HG02852 (cell line): ENCODE results near the gene ZBTB16.

Experiments
- ATAC-seq: cut with Tn5 transposase; IDR thresholded peaks from one replicate; pipeline ENCODE4 v1.9.1; 2021; ENCODE audit warnings: mild to moderate bottlenecking, moderate library complexity; ENCODE audit not compliant: unreplicated experiment

Gene ZBTB16

DNA sequence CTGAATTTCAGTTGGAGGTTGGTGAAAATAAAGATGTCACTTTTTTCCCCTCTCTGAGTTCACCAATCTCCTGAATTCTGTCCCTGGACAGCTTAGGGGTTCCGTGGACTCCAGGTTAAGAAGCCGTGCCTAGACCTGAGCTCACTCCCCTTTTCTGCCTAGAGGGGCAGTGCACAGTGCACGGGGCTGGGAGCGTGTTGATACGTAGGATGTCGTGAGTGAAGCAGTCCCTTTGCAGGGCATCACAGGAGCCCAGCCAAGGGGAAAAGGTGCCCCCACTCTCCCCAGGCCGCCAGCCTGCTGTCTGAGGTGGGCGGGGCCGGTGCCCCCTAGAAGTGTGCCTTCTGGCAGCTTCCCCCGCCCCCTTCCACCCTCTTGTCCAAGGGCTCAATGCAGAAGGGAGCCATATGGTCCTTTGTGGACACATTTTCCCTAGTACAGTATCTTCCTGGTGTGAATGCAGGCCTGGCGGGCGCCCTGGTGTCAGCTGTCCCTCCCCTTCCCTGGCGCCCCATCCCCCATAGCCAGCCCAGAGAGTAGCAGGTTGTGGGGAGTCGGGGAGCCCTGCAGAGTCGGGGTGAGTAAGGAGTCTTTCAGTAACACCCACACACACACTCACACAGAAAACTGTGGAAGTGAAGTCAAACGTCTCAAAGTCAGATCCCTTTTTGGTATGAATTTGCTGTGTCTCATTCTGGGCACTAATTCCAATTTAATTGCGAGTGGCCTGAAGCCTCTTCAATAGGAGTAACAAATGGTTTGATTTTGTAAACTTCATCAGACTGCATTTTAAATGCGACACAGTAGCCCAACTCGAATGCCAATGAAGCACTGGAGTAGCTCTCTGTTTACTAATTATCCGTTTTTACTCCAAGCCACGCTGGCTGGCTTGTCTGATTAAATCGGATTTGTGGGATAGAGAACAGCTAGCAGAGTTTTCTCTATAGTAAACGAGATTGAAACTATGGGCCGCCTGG is 169.2 kb downstream of the ZBTB16 start:
- no peak for ATAC-seq

GRCh38 chr11:114230031-114230704 is 170.7 kb downstream of the ZBTB16 start:
- ATAC-seq, result no peak

DNA sequence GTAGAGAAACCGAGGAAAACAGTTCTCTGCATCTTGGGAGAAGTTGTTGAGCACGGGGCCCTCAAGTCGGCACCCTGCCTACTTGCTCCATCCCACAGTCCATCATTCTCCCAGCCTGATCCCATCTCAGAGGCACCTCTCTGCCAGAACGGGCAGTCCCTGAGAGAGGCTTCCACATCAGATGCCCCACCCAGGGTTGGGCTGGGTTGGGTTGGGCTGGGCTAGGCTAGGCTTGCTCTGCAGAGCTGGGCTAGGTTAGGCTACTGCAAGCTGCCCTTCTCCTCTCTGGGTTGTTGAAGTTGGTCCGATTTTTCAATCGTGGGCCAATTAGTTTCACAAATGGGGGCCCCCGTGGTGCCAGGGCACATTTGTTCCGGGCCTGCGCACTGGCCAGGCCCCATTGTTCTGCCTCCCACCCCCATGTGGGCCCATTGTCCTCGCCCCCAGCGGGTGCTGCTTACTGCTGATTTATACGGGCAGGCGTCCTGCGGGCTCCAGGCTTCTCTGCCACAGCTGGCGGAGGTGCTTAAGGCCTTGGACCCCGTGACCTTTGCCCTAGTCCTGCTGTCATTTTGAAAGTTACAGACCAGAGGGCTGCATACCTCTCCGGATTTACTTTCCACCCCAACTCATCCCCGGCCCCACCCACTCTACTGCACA is 173.0 kb downstream of the ZBTB16 start:
- ATAC-seq, result no peak

- no peak for ATAC-seq
Observed at GRCh38 chr11:114233755-114234154, 174.2 kb downstream of the ZBTB16 start.

- no peak for ATAC-seq
Observed at GRCh38 chr11:114236829-114237228, 177.3 kb downstream of the ZBTB16 start.

GRCh38 chr11:114237321-114238280 is 178.1 kb downstream of the ZBTB16 start:
- no peak for ATAC-seq

- no peak for ATAC-seq
Observed at GRCh38 chr11:114239753-114240161, 180.2 kb downstream of the ZBTB16 start.

- no peak for ATAC-seq
Observed at GRCh38 chr11:114242032-114242431, 182.5 kb downstream of the ZBTB16 start.

DNA sequence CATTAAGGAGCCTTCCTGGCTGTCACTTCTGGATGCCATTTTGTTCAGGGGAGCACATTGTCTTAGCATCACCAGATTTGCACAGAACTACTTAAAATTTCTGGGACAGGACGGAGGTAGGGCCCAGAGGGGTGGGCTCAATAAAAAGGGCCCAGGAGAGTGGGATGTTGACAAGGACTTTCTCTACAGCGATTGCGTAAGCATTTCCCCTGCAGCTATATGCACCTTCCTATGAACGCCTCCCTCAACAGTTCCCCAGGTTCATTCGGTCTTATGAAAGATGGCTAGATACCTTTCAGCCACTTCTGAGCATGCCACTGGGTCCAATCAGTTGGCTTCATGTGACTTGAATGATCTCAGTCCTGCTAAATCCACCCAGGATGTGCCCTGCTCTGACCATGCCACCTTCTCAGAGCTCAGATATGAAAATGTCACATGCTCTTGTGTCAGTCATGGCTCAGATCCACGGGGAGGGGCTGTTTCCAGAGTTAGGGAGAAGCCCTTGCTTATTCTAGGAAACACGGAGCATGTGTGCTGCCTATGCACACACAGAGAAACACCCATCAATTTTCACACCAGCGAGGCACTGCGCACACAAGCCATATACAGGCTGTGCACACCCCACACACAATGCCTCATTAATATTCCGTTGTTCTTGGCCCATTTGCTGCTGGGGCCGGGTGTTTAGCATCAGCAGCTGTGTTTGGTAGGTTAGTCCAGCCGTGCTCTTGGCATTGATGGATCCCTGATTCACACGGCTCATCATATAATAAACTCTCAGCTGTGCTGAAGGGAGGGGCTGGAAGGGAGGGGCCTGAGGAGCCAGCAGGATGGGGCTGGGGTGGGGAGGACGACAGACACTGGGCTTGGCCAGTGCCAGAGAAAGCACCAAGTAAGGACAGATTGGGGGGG is 184.2 kb downstream of the ZBTB16 start:
- no peak for ATAC-seq

DNA sequence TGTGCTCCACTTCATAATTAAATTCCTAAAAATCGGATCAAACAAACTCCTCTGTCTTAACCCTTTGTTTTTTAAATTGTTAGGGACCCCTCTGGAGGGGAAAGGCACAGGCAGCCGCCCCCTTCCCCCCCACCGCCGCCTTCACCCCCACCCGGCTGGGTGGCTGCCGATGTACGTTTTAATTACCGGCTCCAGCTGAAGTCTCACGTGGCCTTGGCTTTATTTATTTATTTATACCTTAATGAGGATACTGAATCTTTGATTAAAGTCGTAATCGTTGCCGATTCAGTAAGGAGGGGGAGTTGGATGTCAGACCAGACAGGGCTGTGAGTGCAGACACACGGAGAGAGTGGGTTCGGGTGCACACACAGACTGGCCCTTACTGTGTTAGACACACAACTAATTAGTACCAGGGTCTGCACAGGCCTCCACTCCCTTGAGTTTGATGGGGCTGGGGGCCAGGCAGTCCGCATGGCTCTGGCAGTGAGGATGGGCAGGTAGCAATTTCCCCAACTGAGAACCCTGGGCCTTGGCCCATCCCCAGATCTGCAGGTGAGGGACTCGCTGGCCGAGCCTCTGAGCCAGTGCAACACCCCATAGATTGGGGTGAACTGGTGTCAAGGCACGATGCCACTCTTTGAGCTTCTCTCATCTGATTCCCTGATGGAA is 185.3 kb downstream of the ZBTB16 start:
- no peak for ATAC-seq

DNA sequence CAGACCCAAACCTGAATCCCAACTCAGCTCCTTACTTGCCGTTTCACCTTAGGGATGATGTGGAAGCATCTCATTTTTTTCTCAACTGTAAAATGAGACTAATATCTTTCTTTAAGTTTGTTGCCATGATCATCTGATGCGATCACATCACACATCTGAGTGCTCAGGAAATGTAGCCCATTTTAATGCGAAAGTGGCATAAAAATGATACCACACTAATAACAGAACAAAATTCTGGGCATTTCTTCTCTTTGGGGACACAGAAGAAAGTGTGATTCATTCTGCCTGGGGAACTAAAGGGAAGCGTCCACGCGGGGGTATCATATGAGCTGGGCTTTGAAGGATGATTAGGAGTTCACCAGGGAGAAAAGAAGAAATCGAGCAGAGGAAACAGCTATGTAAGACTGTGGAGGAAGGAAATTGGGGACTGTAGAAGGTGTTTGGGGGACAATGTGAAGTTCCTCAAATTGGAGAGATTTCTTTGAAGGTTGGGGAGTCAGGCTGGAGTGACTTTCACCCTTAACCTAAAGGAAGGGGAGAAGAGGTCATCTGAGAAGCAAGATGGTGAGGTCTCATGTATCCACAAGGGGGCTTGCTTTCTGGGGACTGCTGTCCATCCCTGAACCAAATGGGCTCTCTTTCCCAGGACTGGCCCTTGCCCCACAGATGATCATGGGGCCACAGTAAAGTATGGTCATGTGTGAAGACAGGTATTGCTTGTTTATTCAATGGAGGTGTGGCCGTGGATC is 187.0 kb downstream of the ZBTB16 start:
- ATAC-seq, result no peak

- no peak for ATAC-seq
Observed at GRCh38 chr11:114247070-114247789, 187.7 kb downstream of the ZBTB16 start.

- ATAC-seq, result no peak
Observed at GRCh38 chr11:114250180-114250579, 190.7 kb downstream of the ZBTB16 start.

- no peak for ATAC-seq
Observed at GRCh38 chr11:114250993-114251814, 191.7 kb downstream of the ZBTB16 start.

DNA sequence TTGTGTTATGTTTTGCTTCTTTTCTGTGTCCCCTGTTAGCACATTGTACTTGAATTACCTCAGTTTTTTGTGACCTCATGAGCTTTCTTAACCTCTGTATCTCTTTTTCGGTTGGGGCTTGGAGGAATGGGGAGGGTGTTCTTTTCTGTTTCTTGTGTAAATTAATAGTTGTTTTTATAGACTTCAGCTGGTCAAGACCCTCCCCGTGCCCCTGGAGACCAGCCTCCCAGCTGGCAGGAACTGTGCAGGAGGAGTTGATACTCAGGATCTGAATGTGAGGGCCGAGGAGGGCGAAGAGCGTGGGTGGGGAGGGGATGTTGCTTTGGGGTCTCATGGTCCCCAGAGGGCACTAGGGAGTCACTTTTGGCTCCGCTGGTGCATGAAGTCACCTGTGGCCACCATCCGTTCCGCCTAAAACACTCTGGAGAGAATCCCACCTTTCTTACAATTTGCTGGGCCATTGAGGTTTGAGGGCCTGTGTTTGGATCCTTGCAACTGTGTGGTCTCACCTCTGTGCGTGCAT is 192.4 kb downstream of the ZBTB16 start:
- ATAC-seq, result no peak

- no peak for ATAC-seq
Observed at GRCh38 chr11:114252767-114253166, 193.3 kb downstream of the ZBTB16 start.
